Upper lobe of right lung (tissue), 1 donor: ENCODE measurements around the gene TTC14. TPM values are rescaled to one million over a fixed set of nuclear protein-coding genes. Genes with fewer than 3 reads are reported as not detected.

Experiments used
- ATAC-seq: fragments of 200-7000 bp; cut with Tn5 transposase; one replicate; pipeline ENCODE4 v1.9.1; 2020; ENCODE audit warnings: mild to moderate bottlenecking, moderate library complexity
- DNase-seq: peaks from one replicate; pipeline ENCODE4 v3.0.0-alpha.2; 2020
- H3K27ac ChIP-seq: fragments of 200-600 bp; one replicate; pipeline ENCODE4 v1.8.0; 2022
- H3K27me3 ChIP-seq: fragments of 200-600 bp; one replicate; pipeline ENCODE4 v1.8.0; 2022; ENCODE audit warnings: mild to moderate bottlenecking
- H3K36me3 ChIP-seq: fragments of 200-600 bp; one replicate; pipeline ENCODE4 v1.8.0; 2022
- H3K4me1 ChIP-seq: fragments of 200-600 bp; one replicate; pipeline ENCODE4 v1.8.0; 2022
- H3K4me3 ChIP-seq: fragments of 200-600 bp; one replicate; pipeline ENCODE4 v1.8.0; 2022; ENCODE audit warnings: mild to moderate bottlenecking
- H3K9me3 ChIP-seq: fragments of 200-600 bp; one replicate; pipeline ENCODE4 v1.8.0; 2022
- intact Hi-C: fragments of 100-400 bp; cut with DNase I; formaldehyde crosslinking; loops from one replicate; pipeline ENCODE4 v1.11.0; 2022
- total RNA-seq: library from RNA; stranded (reverse); fragmentation: NEBNext Ultra II Directional; extraction: Animal tissue kit (Norgen Biotek cat#: 25700); gene quantifications from one replicate; pipeline ENCODE4 v1.2.1, GENCODE V29; 2021
- TF ChIP-seq, protein P1 (sequence below): fragments of 200-600 bp; IDR thresholded peaks from one replicate; pipeline ENCODE4 v1.8.0; 2022; ENCODE audit warnings: antibody characterized with exemption
- donor health status: DM: no; HTN: yes; CAD: no; lungs with severe emphysema.

Gene TTC14
- total RNA-seq, 1 donor from 2014 or later, result 48.3 TPM

DNA sequence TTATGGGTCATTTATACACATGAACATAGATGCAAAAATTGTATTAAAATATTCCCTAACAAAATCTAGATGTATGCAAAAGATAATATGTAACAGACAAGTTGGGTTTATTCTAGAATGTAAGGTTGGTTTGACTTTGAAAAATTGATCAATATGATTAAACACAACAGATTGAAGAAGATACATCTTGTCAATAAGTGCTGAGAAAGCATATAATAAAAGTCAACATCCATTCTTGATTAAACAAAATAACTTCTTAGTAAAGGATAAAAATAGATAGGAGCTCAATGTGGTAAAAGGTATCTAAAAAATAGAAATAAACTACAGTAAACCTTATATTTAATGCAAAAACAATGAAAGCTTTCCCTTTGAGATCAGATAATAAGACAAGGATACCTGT is 39.0 kb downstream of the TTC14 start:
- Histone ChIP-seq H3K27me3 (no peaks in the 10 kb centered on the region), H3K9me3 (no peaks in the 10 kb centered on the region), H3K4me1 (no peaks in the 10 kb centered on the region), H3K36me3 (no peaks in the 10 kb centered on the region), H3K4me3 (no peak overlapping the region), H3K27ac (no peak overlapping the region)
- intact Hi-C loops, result no loop called here
- TF ChIP-seq, protein P1, sequence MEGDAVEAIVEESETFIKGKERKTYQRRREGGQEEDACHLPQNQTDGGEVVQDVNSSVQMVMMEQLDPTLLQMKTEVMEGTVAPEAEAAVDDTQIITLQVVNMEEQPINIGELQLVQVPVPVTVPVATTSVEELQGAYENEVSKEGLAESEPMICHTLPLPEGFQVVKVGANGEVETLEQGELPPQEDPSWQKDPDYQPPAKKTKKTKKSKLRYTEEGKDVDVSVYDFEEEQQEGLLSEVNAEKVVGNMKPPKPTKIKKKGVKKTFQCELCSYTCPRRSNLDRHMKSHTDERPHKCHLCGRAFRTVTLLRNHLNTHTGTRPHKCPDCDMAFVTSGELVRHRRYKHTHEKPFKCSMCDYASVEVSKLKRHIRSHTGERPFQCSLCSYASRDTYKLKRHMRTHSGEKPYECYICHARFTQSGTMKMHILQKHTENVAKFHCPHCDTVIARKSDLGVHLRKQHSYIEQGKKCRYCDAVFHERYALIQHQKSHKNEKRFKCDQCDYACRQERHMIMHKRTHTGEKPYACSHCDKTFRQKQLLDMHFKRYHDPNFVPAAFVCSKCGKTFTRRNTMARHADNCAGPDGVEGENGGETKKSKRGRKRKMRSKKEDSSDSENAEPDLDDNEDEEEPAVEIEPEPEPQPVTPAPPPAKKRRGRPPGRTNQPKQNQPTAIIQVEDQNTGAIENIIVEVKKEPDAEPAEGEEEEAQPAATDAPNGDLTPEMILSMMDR, result no peak
- ATAC-seq, result no peak
- no peak for DNase-seq

GRCh38 chr3:180646187-180646790 is 44.3 kb downstream of the TTC14 start:
- TF ChIP-seq, protein P1, result peak; percentile 20
- H3K4me3 ChIP-seq, result no peak overlapping the region
- no peak for ATAC-seq
- H3K27me3 ChIP-seq, result no peaks in the 10 kb centered on the region
- H3K4me1 ChIP-seq, result no peaks in the 10 kb centered on the region
- no peaks in the 10 kb centered on the region for H3K9me3 ChIP-seq
- no peaks in the 10 kb centered on the region for H3K36me3 ChIP-seq
- no peak for DNase-seq
- H3K27ac ChIP-seq, result no peak overlapping the region
- intact Hi-C loops, result no loop called here

DNA sequence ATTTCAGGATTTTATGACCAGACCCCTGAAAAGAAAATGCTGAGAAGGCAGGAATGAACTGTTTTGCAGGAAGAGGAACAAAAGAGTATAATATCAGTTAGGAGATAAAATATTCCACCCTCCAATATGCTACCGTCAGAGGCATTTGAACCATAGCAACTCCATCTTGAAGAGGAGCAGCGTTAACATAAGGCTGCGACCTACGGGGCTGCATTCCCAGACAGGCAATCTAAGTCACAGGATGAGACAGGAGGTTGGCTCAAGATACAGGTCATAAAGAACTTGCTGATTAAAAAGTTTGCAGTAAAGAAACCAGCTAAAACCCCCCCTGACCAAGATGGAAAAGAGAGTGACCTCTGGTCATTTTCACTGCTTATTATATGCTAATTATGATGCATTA is 54.4 kb downstream of the TTC14 start:
- H3K36me3 ChIP-seq, result no peaks in the 10 kb centered on the region
- ATAC-seq (no peak), DNase-seq (no peak)
- H3K4me3 ChIP-seq, result no peak overlapping the region
- TF ChIP-seq, protein P1, result no peak
- H3K27me3 ChIP-seq, result no peaks in the 10 kb centered on the region
- no peaks in the 10 kb centered on the region for H3K4me1 ChIP-seq
- H3K27ac ChIP-seq, result no peak overlapping the region
- intact Hi-C loops, result no loop called here
- H3K9me3 ChIP-seq, result no peaks in the 10 kb centered on the region

GRCh38 chr3:180657094-180657493 is 55.1 kb downstream of the TTC14 start:
- H3K4me1 ChIP-seq, result no peaks in the 10 kb centered on the region
- no peaks in the 10 kb centered on the region for H3K9me3 ChIP-seq
- no peak overlapping the region for H3K4me3 ChIP-seq
- ATAC-seq (no peak), DNase-seq (no peak)
- TF ChIP-seq, protein P1, result no peak
- intact Hi-C loops, result no loop called here
- H3K27ac ChIP-seq, result no peak overlapping the region
- H3K36me3 ChIP-seq, result no peaks in the 10 kb centered on the region
- no peaks in the 10 kb centered on the region for H3K27me3 ChIP-seq

Other genes with a start within 250 kb of the TTC14 start
- not detected for gene CCDC39, start 77.3 kb downstream of the TTC14 start, total RNA-seq